ENCODE results near the gene ANTXR1.

GRCh38 chr2:69131452-69131851 is 118.5 kb downstream of the ANTXR1 start:
- TF ChIP-seq FOS (IDR thresholded peaks at IDR 0.05; ENCODE audit: extremely low read depth, insufficient read length): no peak
- TF ChIP-seq ZNF217 (CRISPR knock-in tag; IDR thresholded peaks at IDR 0.05): no peak
- TF ChIP-seq, protein P1, sequence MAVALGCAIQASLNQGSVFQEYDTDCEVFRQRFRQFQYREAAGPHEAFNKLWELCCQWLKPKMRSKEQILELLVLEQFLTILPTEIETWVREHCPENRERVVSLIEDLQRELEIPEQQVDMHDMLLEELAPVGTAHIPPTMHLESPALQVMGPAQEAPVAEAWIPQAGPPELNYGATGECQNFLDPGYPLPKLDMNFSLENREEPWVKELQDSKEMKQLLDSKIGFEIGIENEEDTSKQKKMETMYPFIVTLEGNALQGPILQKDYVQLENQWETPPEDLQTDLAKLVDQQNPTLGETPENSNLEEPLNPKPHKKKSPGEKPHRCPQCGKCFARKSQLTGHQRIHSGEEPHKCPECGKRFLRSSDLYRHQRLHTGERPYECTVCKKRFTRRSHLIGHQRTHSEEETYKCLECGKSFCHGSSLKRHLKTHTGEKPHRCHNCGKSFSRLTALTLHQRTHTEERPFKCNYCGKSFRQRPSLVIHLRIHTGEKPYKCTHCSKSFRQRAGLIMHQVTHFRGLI (CRISPR knock-in tag; IDR thresholded peaks at IDR 0.05): no peak
